GM23248 (cell line): ENCODE data around the gene ZW10. TPM values are rescaled to one million over a fixed set of nuclear protein-coding genes. Genes with fewer than 3 reads are reported as not detected.
"Not testable (repeated sequence)": the region's sequence is repeated elsewhere in the genome, so short reads cannot be mapped to it uniquely, and the experiment has no call there.

Experiments
- DNase-seq: peaks from one replicate; pipeline ENCODE4 v3.0.0-alpha.2; 2015
- H2AFZ ChIP-seq: fragments of 200-600 bp; sonication (generic); 2 replicates; pipeline ENCODE4 v1.6.1; 2016; ENCODE audit warnings: antibody characterized with exemption
- H3F3A ChIP-seq: fragments of 200-600 bp; sonication (generic); 2 replicates; pipeline ENCODE4 v1.6.1; 2016; ENCODE audit warnings: mild to moderate bottlenecking, antibody characterized with exemption, mixed run types; ENCODE audit not compliant: insufficient read depth
- H3K27ac ChIP-seq: fragments of 200-600 bp; sonication (generic); 2 replicates; pipeline ENCODE4 v1.5.1; 2016; ENCODE audit warnings: mild to moderate bottlenecking
- H3K27me3 ChIP-seq: fragments of 200-600 bp; sonication (generic); replicated peaks from 2 replicates; pipeline ENCODE4 v1.6.1; 2016; ENCODE audit warnings: mild to moderate bottlenecking; ENCODE audit not compliant: insufficient read depth
- H3K36me3 ChIP-seq: fragments of 200-600 bp; sonication (generic); 2 replicates; pipeline ENCODE4 v1.6.1; 2016; ENCODE audit warnings: low read depth, mild to moderate bottlenecking
- H3K4me1 ChIP-seq: fragments of 200-600 bp; sonication (generic); 2 replicates; pipeline ENCODE4 v1.6.1; 2016; ENCODE audit warnings: mild to moderate bottlenecking; ENCODE audit not compliant: insufficient read depth
- H3K4me2 ChIP-seq: fragments of 200-600 bp; sonication (generic); one replicate; pipeline ENCODE4 v1.6.1; 2016; ENCODE audit warnings: mild to moderate bottlenecking; ENCODE audit not compliant: unreplicated experiment
- H3K4me3 ChIP-seq: fragments of 200-600 bp; sonication (generic); 2 replicates; pipeline ENCODE4 v1.5.1; 2016; ENCODE audit warnings: mild to moderate bottlenecking
- H3K79me2 ChIP-seq: fragments of 200-600 bp; sonication (generic); 2 replicates; pipeline ENCODE4 v1.6.1; 2016; ENCODE audit warnings: mild to moderate bottlenecking; ENCODE audit not compliant: insufficient read depth
- H3K9ac ChIP-seq: fragments of 200-600 bp; sonication (generic); 2 replicates; pipeline ENCODE4 v1.6.1; 2016; ENCODE audit warnings: mild to moderate bottlenecking
- H3K9me2 ChIP-seq: fragments of 200-600 bp; sonication (generic); 2 replicates; pipeline ENCODE4 v1.6.1; 2016; ENCODE audit warnings: mixed run types, mild to moderate bottlenecking, moderate library complexity; ENCODE audit not compliant: insufficient read depth
- H3K9me3 ChIP-seq: fragments of 200-600 bp; sonication (generic); one replicate; pipeline ENCODE4 v1.6.1; 2017; ENCODE audit warnings: low read depth
- H4K20me1 ChIP-seq: fragments of 200-600 bp; sonication (generic); 2 replicates; pipeline ENCODE4 v1.6.0; 2016; ENCODE audit not compliant: insufficient read depth
- EZH2 ChIP-seq: fragments of 200-600 bp; sonication (generic); IDR thresholded peaks from 2 replicates; pipeline ENCODE4 v1.6.1; 2018; ENCODE audit warnings: antibody characterized with exemption, mild to moderate bottlenecking; ENCODE audit not compliant: insufficient read depth, poor library complexity, severe bottlenecking
- EZH2phosphoT487 ChIP-seq: fragments of 200-600 bp; sonication (generic); IDR thresholded peaks from 2 replicates; pipeline ENCODE4 v1.6.1; 2018; ENCODE audit warnings: antibody characterized with exemption, moderate library complexity, mild to moderate bottlenecking, low read depth; ENCODE audit not compliant: insufficient read depth
- WGBS, 2 experiments: methylation state at CpG; one replicate each; pipeline ENCODE4 v1.1.6; 2015 to 2017; ENCODE audit warnings: low lambda C conversion rate in 2 of 2, low coverage in 1 of 2; ENCODE audit errors: missing lambda C conversion rate in 2 of 2; 5-methylcytosine and 5-hydroxymethylcytosine counted together
- in situ Hi-C: fragments of 300-500 bp; cut with MboI; formaldehyde crosslinking; loops from 2 replicates; pipeline ENCODE4 v1.15.0; 2020
- polyA plus RNA-seq: library from polyadenylated mRNA; unstranded; fragments of >200 nt; fragmentation: Nextera tagmentation; extraction: Ambion mirVana; gene quantifications from 2 replicates; pipeline ENCODE4 v1.2.1, GENCODE V29; 2016
- total RNA-seq: library from RNA; depleted of rRNA; stranded (reverse); fragments of >200 nt; shearing (Covaris generic); gene quantifications from 2 replicates; pipeline ENCODE4 v1.2.3, GENCODE V29; 2014

The ZW10 gene
- total and polyA plus RNA-seq, 2 experiments from 2014 or later = 18.0 to 21.6 TPM

GRCh38 chr11:113710989-113711388 is 62.5 kb downstream of the ZW10 start:
- H3K79me2 ChIP-seq = no peaks in the 10 kb centered on the region
- no peak overlapping the region for H3K4me3 ChIP-seq
- no peak overlapping the region for H3K27ac ChIP-seq
- H3K9me3 ChIP-seq = no peaks in the 10 kb centered on the region
- in situ Hi-C loops = no loop called here
- no peaks in the 10 kb centered on the region for H3K27me3 ChIP-seq
- no peak overlapping the region for H3K4me2 ChIP-seq
- H3K9ac ChIP-seq = no peak overlapping the region
- H3K36me3 ChIP-seq = no peaks in the 10 kb centered on the region
- DNase-seq = no peak
- H3K9me2 ChIP-seq = no peaks in the 10 kb centered on the region
- H3F3A ChIP-seq = no peaks in the 10 kb centered on the region
- TF ChIP-seq EZH2 (no peak), EZH2phosphoT487 (no peak)
- 78 to 89% methylated on average over 1 of the region's 1 CpG for WGBS, 2 experiments
- no peaks in the 10 kb centered on the region for H4K20me1 ChIP-seq
- H3K4me1 ChIP-seq = no peaks in the 10 kb centered on the region
- no peak overlapping the region for H2AFZ ChIP-seq

GRCh38 chr11:113705871-113706655 is 67.4 kb downstream of the ZW10 start, which contains the start of gene TMPRSS5:
TMPRSS5 (minus strand) TSS chr11:113706308; CDS start chr11:113706224, 84 bp downstream.
- H3K9me3 ChIP-seq = no peaks in the 10 kb centered on the region
- H2AFZ ChIP-seq = no peak within 1 kb of the TSS
- no peak for DNase-seq
- no peaks in the 10 kb centered on the region for H3K27me3 ChIP-seq
- H3K4me1 ChIP-seq = no peaks in the 10 kb centered on the region
- in situ Hi-C loops = no loop called here
- H3K27ac ChIP-seq = no peak within 1 kb of the TSS
- H3F3A ChIP-seq = no peaks in the 10 kb centered on the region
- no peaks in the 10 kb centered on the region for H3K9me2 ChIP-seq
- H4K20me1 ChIP-seq = no peaks in the 10 kb centered on the region
- WGBS, 2 experiments = 82 to 86% methylated on average over 7 of the region's 7 CpGs
- no peak for TF ChIP-seq EZH2phosphoT487
- H3K4me2 ChIP-seq = no peak within 1 kb of the TSS
- H3K4me3 ChIP-seq = no peak within 1 kb of the TSS
- no peak within 1 kb of the TSS for H3K9ac ChIP-seq
- no peaks in the 10 kb centered on the region for H3K79me2 ChIP-seq
- no peaks in the 10 kb centered on the region for H3K36me3 ChIP-seq

- H3K27me3 ChIP-seq, H3K36me3 ChIP-seq, H3K4me3 ChIP-seq, H3K27ac ChIP-seq, in situ Hi-C loops, DNase-seq, H3K9ac ChIP-seq, H2AFZ ChIP-seq, H3K4me2 ChIP-seq, H4K20me1 ChIP-seq, H3K9me3 ChIP-seq, H3K9me2 ChIP-seq, H3F3A ChIP-seq, H3K79me2 ChIP-seq, H3K4me1 ChIP-seq: not testable (repeated sequence)
- 94 to 100% methylated on average over 1 of the region's 1 CpG for WGBS, 2 experiments
Measured at GRCh38 chr11:113703551-113703950, 69.9 kb downstream of the ZW10 start.

GRCh38 chr11:113701491-113701890 is 72.0 kb downstream of the ZW10 start:
- Histone ChIP-seq H3K4me1 (no peaks in the 10 kb centered on the region), H2AFZ (no peak overlapping the region), H3K27ac (no peak overlapping the region), H3K36me3 (no peaks in the 10 kb centered on the region), H3K79me2 (no peaks in the 10 kb centered on the region), H3K9ac (no peak overlapping the region), H3K9me2 (no peaks in the 10 kb centered on the region), H3K4me3 (no peak overlapping the region), H3F3A (no peaks in the 10 kb centered on the region), H4K20me1 (no peaks in the 10 kb centered on the region), H3K9me3 (no peaks in the 10 kb centered on the region), H3K4me2 (no peak overlapping the region), H3K27me3 (no peaks in the 10 kb centered on the region)
- in situ Hi-C loops = no loop called here
- DNase-seq = no peak
- TF ChIP-seq EZH2phosphoT487 = no peak
- no peak for TF ChIP-seq EZH2
- 87 to 100% methylated on average over 1 of the region's 1 CpG for WGBS, 2 experiments

GRCh38 chr11:113698515-113698914 is 75.0 kb downstream of the ZW10 start:
- no peak for DNase-seq
- Histone ChIP-seq H3K27me3 (no peaks in the 10 kb centered on the region), H4K20me1 (no peaks in the 10 kb centered on the region), H3K9me2 (no peaks in the 10 kb centered on the region), H3K4me1 (no peaks in the 10 kb centered on the region), H3K9ac (no peak overlapping the region), H2AFZ (no peak overlapping the region), H3K4me3 (no peak overlapping the region), H3K9me3 (no peaks in the 10 kb centered on the region), H3K4me2 (no peak overlapping the region), H3K27ac (no peak overlapping the region), H3K79me2 (no peaks in the 10 kb centered on the region), H3F3A (no peaks in the 10 kb centered on the region), H3K36me3 (no peaks in the 10 kb centered on the region)
- 76 to 84% methylated on average over 3 of the region's 3 CpGs for WGBS, 2 experiments
- in situ Hi-C loops = no loop called here
- no peak for TF ChIP-seq EZH2
- TF ChIP-seq EZH2phosphoT487 = no peak
